Activated T-cell treated with anti-CD3 and anti-CD28 coated beads, Interleukin-2, amount 50 U/mL, for 4 hours (primary cell): Measurements from ENCODE around the gene VPS39. TPM values are rescaled to one million over a fixed set of nuclear protein-coding genes. Genes with fewer than 3 reads are reported as not detected.

Source experiments
- ATAC-seq, 2 donors: fragments of 200-7000 bp; cut with Tn5 transposase; one replicate each; pipeline ENCODE4 v1.10.0; 2021
- DNase-seq: peaks from one replicate; pipeline ENCODE4 v3.0.0-alpha.2; 2020
- H3K27me3 Mint-ChIP-seq: one replicate; pipeline ENCODE4 v1.8.0; 2021; ENCODE audit warnings: low read depth, mixed read lengths
- H3K36me3 Mint-ChIP-seq: one replicate; pipeline ENCODE4 v1.8.0; 2022; ENCODE audit warnings: mixed read lengths; ENCODE audit not compliant: insufficient read depth
- H3K4me1 Mint-ChIP-seq: one replicate; pipeline ENCODE4 v1.8.0; 2021; ENCODE audit warnings: low read depth, mixed read lengths
- H3K4me3 Mint-ChIP-seq: one replicate; pipeline ENCODE4 v1.8.0; 2021; ENCODE audit warnings: mild to moderate bottlenecking, moderate library complexity, mixed read lengths
- H3K9me3 Mint-ChIP-seq: one replicate; pipeline ENCODE4 v1.8.0; 2021; ENCODE audit warnings: mixed read lengths
- total RNA-seq, 3 donors: library from RNA; stranded (reverse); gene quantifications; one replicate each; pipeline ENCODE4 v1.2.1, GENCODE V29; 2021

The VPS39 gene
- total RNA-seq, 3 donors from 2014 or later, result 37.2 to 45.6 (median 41.6) TPM

DNA sequence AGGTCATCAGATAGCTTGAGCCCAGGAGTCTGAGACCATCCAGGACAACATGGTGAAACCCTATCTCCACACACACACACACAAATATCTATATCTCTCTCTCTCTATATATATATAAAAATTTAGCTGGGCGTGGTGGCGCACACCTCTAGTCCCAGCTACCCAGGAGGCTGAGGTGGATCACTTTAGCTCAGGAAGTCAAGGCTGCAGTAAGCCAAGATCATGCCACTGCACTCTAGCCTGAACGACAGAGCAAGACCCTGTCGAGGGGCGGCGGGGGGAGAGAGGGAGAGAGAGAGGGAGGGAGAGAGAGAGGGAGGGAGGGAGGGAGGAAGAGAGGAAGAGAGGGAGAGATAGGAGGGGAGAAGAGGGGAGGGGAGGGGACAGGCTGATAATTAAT, 79.6 kb downstream of the VPS39 start:
- no peaks in the 10 kb centered on the region for H3K4me1 Mint-ChIP-seq
- ATAC-seq (no peak), DNase-seq (no peak)
- H3K9me3 Mint-ChIP-seq, result no peaks in the 10 kb centered on the region
- H3K4me3 Mint-ChIP-seq, result no peak overlapping the region
- no peaks in the 10 kb centered on the region for H3K36me3 Mint-ChIP-seq
- peaks cover 13% of the 10 kb centered on the region for H3K27me3 Mint-ChIP-seq

DNA sequence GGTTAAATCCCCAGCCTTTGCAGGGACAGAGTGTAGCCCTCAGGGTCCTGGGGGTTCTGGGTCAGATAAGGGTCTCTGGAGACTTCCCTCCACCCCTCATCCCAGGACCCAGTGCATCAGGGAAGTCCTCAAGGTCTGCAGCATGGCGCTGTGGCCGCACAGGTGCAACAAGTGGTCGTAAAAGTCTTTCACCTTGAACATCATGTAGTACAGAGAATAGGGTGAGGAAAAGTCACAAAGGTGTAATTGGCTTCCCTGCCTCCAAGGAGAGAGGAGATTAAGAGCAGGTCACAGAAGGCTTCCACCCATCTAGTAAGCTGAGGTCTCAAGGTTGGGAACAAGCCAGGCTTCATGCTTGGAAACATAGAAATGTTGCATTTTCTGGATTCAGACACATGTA, 84.6 kb downstream of the VPS39 start:
- Mint-ChIP-seq H3K4me1 (no peaks in the 10 kb centered on the region), H3K36me3 (no peaks in the 10 kb centered on the region), H3K4me3 (no peak overlapping the region), H3K9me3 (no peaks in the 10 kb centered on the region), H3K27me3 (peaks cover 3% of the 10 kb centered on the region)
- DNase-seq (no peak), ATAC-seq (no peak)

DNA sequence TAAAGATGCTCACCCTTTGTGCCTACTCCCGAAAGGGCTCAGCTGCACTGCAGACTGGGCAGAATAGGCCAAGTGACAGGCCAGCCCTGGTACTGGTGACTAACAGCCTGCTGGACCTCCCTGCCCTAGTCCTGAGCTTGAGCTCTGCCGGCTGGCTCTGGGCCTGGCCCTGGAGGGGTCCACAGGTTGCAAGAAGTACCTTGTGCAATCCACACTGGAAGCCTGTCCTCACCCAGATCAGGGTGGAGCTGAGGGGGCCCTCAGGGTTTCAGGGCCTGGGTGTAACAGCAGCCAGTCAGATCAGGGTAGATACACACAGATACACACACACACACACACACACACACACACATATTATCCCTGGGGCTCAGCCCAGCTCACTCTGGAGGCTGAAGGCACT, 86.4 kb downstream of the VPS39 start:
- H3K36me3 Mint-ChIP-seq, result no peaks in the 10 kb centered on the region
- H3K4me1 Mint-ChIP-seq, result no peaks in the 10 kb centered on the region
- no peak for DNase-seq
- peak in 1 of 2 donors; percentile 14 for ATAC-seq
- H3K4me3 Mint-ChIP-seq, result no peak overlapping the region
- H3K27me3 Mint-ChIP-seq, result no peaks in the 10 kb centered on the region
- no peaks in the 10 kb centered on the region for H3K9me3 Mint-ChIP-seq

DNA sequence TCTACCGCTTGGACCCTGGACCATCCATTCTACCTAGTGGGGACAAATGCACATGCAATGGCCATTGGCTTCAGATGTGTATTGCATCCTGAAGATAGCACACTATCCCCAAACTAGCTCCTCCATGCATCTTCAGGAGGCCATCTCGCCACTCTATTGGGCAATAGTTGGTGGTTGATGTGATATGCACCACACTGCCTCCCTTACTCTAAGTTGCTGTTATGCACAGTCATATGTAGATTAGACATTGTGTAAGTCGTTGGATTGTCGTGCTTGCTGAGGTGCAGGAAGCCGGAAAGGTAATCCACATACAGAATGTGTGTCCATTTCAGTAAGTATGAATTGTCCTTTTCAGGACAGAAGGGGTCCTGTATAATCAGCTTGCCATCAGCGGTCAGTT, 87.1 kb downstream of the VPS39 start:
- ATAC-seq, result no peak
- H3K4me1 Mint-ChIP-seq, result no peaks in the 10 kb centered on the region
- no peak overlapping the region for H3K4me3 Mint-ChIP-seq

DNA sequence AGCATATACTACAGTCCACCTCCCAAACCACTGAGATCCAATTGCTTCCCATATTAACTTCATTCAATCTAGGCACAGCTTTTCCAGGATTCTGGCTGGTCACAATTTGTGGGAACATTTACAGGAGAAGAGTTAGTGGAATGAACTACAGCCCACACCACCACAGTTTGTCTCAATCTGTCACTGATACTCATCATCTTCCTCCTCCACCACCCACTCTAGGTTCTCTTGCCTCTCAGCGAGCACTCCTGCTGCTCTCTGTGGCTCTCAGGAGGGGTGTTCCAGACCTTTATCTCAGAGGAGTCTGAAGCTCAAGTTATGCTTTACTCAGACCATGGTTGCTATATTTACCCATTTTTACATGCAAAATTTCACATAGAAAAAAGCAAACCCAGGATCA, 87.8 kb downstream of the VPS39 start:
- no peak for DNase-seq
- Mint-ChIP-seq H3K27me3 (no peaks in the 10 kb centered on the region), H3K9me3 (no peaks in the 10 kb centered on the region), H3K4me1 (no peaks in the 10 kb centered on the region), H3K36me3 (no peaks in the 10 kb centered on the region), H3K4me3 (no peak overlapping the region)
- ATAC-seq, result no peak

More for the DNA sequence above, 87.1 kb downstream of the VPS39 start:
- DNase-seq, result no peak
- Mint-ChIP-seq H3K36me3 (no peaks in the 10 kb centered on the region), H3K9me3 (no peaks in the 10 kb centered on the region), H3K27me3 (no peaks in the 10 kb centered on the region)

DNA sequence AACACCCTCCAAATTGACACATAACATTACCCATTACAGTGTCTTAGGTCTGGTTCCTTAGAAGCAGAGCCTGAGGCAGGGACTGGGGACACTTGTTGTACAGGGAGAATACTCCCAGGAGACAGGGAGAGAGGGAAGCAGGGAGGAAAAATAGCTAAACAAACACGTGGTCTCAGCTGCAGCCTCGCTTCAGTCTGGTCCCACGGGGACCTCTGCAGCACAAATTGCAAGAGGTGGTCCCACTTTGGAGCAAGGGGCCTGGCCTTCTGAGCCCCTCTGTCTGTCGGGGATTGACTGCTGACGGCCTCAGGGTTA, 88.7 kb downstream of the VPS39 start:
- ATAC-seq (no peak), DNase-seq (no peak)
- Mint-ChIP-seq H3K4me3 (no peak overlapping the region), H3K36me3 (no peaks in the 10 kb centered on the region), H3K4me1 (no peaks in the 10 kb centered on the region), H3K9me3 (no peaks in the 10 kb centered on the region), H3K27me3 (no peaks in the 10 kb centered on the region)

DNA sequence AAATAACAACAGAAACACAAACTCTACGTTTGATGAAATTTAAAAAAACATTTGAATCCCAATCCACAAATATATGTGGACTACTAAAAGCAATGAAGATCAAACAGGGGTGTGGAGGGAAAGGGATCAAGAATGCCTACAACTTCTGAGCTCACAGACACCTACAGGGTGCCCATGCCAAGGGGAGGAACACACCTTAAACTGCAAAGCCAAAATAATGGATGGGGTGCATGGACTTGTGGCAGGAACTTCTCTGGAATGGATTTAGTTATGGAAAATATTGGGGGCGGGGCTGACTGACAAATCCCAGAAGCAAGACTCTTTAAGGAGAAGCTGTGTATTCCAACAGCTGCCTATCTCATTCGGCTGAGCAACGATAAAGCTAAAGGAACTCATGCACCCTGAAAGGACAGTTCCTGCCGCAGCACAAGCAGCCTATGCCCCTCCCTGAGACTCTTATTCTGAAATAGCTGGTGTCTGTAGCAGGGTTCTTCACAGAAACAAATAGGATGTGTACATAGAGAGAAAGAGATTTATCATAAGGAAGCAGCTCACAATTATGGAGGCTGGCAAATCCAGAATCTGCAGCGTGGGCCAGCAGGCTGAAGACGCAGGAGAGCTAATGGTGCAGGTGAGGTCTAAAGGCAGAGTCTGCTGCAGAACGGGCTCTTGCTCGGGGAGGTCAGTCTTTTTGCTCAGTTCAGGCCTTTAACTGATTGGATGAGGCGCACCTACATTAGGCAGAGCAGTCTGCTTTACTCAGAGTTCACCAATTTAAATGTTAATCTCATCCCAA, 89.3 kb downstream of the VPS39 start:
- H3K27me3 Mint-ChIP-seq, result no peaks in the 10 kb centered on the region
- H3K4me3 Mint-ChIP-seq, result no peak overlapping the region
- H3K9me3 Mint-ChIP-seq, result no peaks in the 10 kb centered on the region
- H3K4me1 Mint-ChIP-seq, result no peaks in the 10 kb centered on the region
- DNase-seq (no peak), ATAC-seq (peak in 1 of 2 donors; percentile 35)
- H3K36me3 Mint-ChIP-seq, result no peaks in the 10 kb centered on the region

DNA sequence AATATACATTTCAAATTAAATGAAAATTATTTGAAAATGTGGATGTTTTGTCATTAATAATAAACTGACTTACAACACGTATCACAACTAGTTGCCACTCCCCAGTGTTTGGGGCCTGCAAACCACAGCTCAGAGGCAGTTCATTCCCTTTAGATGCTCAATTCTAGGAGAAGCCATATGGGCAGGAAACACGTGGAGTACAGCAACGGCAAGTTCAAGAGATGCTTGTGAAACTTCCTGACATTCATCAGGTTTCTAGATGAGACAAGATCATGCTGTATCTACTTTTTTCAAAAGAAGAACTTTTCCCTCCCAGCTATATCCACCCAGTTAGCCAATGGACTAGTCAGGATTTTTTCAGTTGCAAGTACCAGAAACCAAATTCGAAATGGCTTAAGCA, 96.2 kb downstream of the VPS39 start:
- Mint-ChIP-seq H3K4me3 (no peak overlapping the region), H3K36me3 (no peaks in the 10 kb centered on the region)
- ATAC-seq, result no peak

DNA sequence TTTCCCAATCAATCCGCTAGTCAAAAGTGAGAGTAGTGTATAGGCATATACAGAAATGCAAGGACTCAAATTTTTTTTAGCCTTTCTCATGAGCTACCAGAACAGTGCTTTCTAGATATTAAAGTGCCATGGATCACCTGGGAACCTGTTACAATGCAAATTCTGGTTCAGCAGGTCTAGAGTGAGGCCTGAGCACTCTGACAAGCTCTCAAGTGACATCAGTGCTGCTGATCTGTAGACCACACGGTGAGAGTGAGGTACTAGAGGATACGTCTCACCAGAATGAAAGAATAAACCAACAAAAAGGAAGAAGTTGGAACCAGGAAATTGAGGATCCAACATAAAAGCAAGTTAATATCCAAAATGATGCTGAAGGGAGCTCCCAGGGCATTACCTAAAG, 97.7 kb downstream of the VPS39 start:
- H3K36me3 Mint-ChIP-seq, result no peaks in the 10 kb centered on the region
- peaks cover 21% of the 10 kb centered on the region for H3K27me3 Mint-ChIP-seq
- H3K4me3 Mint-ChIP-seq, result no peak overlapping the region
- H3K9me3 Mint-ChIP-seq, result no peaks in the 10 kb centered on the region
- H3K4me1 Mint-ChIP-seq, result peaks cover 6% of the 10 kb centered on the region
- no peak for DNase-seq
- ATAC-seq, result no peak

More for the DNA sequence above, 96.2 kb downstream of the VPS39 start:
- Mint-ChIP-seq H3K9me3 (no peaks in the 10 kb centered on the region), H3K27me3 (peaks cover 19% of the 10 kb centered on the region), H3K4me1 (peaks cover 6% of the 10 kb centered on the region)
- DNase-seq, result no peak

DNA sequence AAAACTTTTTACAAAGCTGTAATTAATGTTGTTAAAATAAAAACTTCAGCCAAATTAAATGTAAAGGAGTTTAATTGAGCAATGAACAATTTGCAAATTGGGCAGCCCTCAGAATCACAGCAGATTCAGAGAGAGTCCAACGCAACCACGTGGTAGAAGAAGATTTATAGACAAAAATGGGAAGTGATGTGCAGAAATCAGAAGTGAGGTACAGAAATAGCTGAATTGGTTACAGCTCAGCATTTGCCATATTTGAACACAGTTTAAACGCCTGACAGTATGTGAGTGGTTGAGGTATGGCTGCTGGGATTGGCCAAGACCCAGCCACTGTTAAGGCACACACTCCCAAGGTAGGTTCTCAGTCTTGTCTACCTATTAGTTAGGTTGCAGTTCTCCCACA, 99.3 kb downstream of the VPS39 start:
- no peak overlapping the region for H3K4me3 Mint-ChIP-seq
- DNase-seq (no peak), ATAC-seq (no peak)
- H3K36me3 Mint-ChIP-seq, result no peaks in the 10 kb centered on the region
- peaks cover 25% of the 10 kb centered on the region for H3K27me3 Mint-ChIP-seq
- peaks cover 6% of the 10 kb centered on the region for H3K4me1 Mint-ChIP-seq
- no peaks in the 10 kb centered on the region for H3K9me3 Mint-ChIP-seq

Other genes with a start within 250 kb of the VPS39 start
- gene EHD4, start 235.7 kb downstream of the VPS39 start, total RNA-seq, result 10 to 100 TPM; 25.7 to 33.8 (median 27.6) TPM
- not detected for gene PLA2G4E, start 187.3 kb downstream of the VPS39 start, total RNA-seq
- not detected for gene PLA2G4D, start 113.7 kb downstream of the VPS39 start, total RNA-seq
- gene PLA2G4F, start 51.7 kb downstream of the VPS39 start, total RNA-seq, result under 1 TPM in 1 of 3 donors, not detected in 2; 0.30 TPM
- gene GANC, start 64.9 kb upstream of the VPS39 start, total RNA-seq, result 10 to 100 TPM in 1 of 3 donors, 1 to 10 TPM in 2; 7.1 to 10.7 (median 8.0) TPM
- gene TMEM87A, start 65.1 kb upstream of the VPS39 start, total RNA-seq, result 10 to 100 TPM; 47.1 to 57.0 (median 56.4) TPM
- gene CAPN3, start 151.2 kb upstream of the VPS39 start, total RNA-seq, result 1 to 10 TPM in 2 of 3 donors, under 1 TPM in 1; 0.33 to 1.9 (median 1.5) TPM